PC-9 (cell line): Measurements from ENCODE around the gene IL10RA. TPM values are rescaled to one million over a fixed set of nuclear protein-coding genes. Genes with fewer than 3 reads are reported as not detected.

Experiments used
- BruUV-seq: library from RNA; stranded (reverse); fragments of 400-500 nt; replicated peaks from 2 replicates; lab custom pipeline; 2021; lab: Mats Ljungman, UMichigan
- CTCF ChIA-PET: fragments of 300-600 bp; sonication (Branson Sonifier 250); formaldehyde crosslinking; loops from one replicate; lab custom pipeline; 2022; ENCODE audit warnings: antibody characterized with exemption; lab: Charles Lee
- POLR2A ChIA-PET: fragments of 300-600 bp; sonication (Branson Sonifier 250); formaldehyde crosslinking; loops from one replicate; lab custom pipeline; 2022; ENCODE audit warnings: antibody characterized with exemption; ENCODE audit not compliant: unreplicated experiment; lab: Charles Lee
- DNase-seq, 2 experiments: peaks; one replicate each; pipeline versions ENCODE4 v3.0.0 to v3.0.0-alpha.2; 2015 to 2022; ENCODE audit warnings: mixed read lengths in 1 of 2
- H2AFZ ChIP-seq: fragments of 200-600 bp; sonication (generic); 2 replicates; pipeline ENCODE4 v1.8.1; 2017; ENCODE audit warnings: antibody characterized with exemption
- H3F3A ChIP-seq: fragments of 200-600 bp; sonication (generic); 2 replicates; pipeline ENCODE4 v1.8.1; 2017; ENCODE audit warnings: antibody characterized with exemption, mild to moderate bottlenecking, low read depth; ENCODE audit not compliant: insufficient read depth
- H3K27ac ChIP-seq: fragments of 200-600 bp; sonication (generic); 2 replicates; pipeline ENCODE4 v1.6.1; 2016; ENCODE audit warnings: mixed run types
- H3K27me3 ChIP-seq: fragments of 200-600 bp; sonication (generic); 2 replicates; pipeline ENCODE4 v1.6.1; 2016; ENCODE audit warnings: low read depth, mixed run types; ENCODE audit not compliant: insufficient read depth
- H3K36me3 ChIP-seq: fragments of 200-600 bp; sonication (generic); 2 replicates; pipeline ENCODE4 v1.6.1; 2016; ENCODE audit warnings: low read depth, mixed run types
- H3K4me1 ChIP-seq: fragments of 200-600 bp; sonication (generic); replicated peaks from 2 replicates; pipeline ENCODE4 v1.6.1; 2016; ENCODE audit warnings: mixed run types; ENCODE audit not compliant: insufficient read depth
- H3K4me2 ChIP-seq: fragments of 200-600 bp; sonication (generic); 2 replicates; pipeline ENCODE4 v1.6.1; 2017; ENCODE audit warnings: mixed run types
- H3K4me3 ChIP-seq: fragments of 200-600 bp; sonication (generic); 2 replicates; pipeline ENCODE4 v1.6.1; 2016; ENCODE audit warnings: mixed run types
- H3K79me2 ChIP-seq: fragments of 200-600 bp; sonication (generic); 2 replicates; pipeline ENCODE4 v1.6.1; 2017; ENCODE audit warnings: low read depth, mixed run types
- H3K9me2 ChIP-seq: fragments of 200-600 bp; sonication (generic); 2 replicates; pipeline ENCODE4 v1.8.1; 2017; ENCODE audit warnings: mild to moderate bottlenecking; ENCODE audit not compliant: insufficient read depth
- H3K9me3 ChIP-seq: fragments of 200-600 bp; sonication (generic); 2 replicates; pipeline ENCODE4 v1.8.1; 2016; ENCODE audit warnings: low read depth; ENCODE audit not compliant: insufficient read depth
- H4K20me1 ChIP-seq: fragments of 200-600 bp; sonication (generic); 2 replicates; pipeline ENCODE4 v1.8.1; 2017; ENCODE audit not compliant: insufficient read depth
- EZH2 ChIP-seq: fragments of 200-600 bp; sonication (generic); IDR thresholded peaks from 2 replicates; pipeline ENCODE4 v1.8.0; 2017; ENCODE audit warnings: antibody characterized with exemption, low read depth
- intact Hi-C: fragments of 100-400 bp; cut with micrococcal nuclease; formaldehyde crosslinking; loops from one replicate; pipeline ENCODE4 v1.10.0; 2022; ENCODE audit not compliant: unreplicated experiment
- total RNA-seq: library from RNA; stranded (reverse); gene quantifications from 2 replicates; pipeline ENCODE4 v1.2.3, GENCODE V29; 2021
- TF ChIP-seq, protein P1 (sequence below): fragments of 200-600 bp; sonication (generic); conservative IDR thresholded peaks from 2 replicates; pipeline ENCODE4 v1.6.1; 2017; ENCODE audit warnings: mixed run types, antibody characterized with exemption, mild to moderate bottlenecking, moderate library complexity

IL10RA gene
- total RNA-seq, 1 experiment from 2014 or later, result not detected

GRCh38 chr11:117959438-117960149, 26.6 kb upstream of the IL10RA start:
- no peaks in the 10 kb centered on the region for H4K20me1 ChIP-seq
- TF ChIP-seq, protein P1, sequence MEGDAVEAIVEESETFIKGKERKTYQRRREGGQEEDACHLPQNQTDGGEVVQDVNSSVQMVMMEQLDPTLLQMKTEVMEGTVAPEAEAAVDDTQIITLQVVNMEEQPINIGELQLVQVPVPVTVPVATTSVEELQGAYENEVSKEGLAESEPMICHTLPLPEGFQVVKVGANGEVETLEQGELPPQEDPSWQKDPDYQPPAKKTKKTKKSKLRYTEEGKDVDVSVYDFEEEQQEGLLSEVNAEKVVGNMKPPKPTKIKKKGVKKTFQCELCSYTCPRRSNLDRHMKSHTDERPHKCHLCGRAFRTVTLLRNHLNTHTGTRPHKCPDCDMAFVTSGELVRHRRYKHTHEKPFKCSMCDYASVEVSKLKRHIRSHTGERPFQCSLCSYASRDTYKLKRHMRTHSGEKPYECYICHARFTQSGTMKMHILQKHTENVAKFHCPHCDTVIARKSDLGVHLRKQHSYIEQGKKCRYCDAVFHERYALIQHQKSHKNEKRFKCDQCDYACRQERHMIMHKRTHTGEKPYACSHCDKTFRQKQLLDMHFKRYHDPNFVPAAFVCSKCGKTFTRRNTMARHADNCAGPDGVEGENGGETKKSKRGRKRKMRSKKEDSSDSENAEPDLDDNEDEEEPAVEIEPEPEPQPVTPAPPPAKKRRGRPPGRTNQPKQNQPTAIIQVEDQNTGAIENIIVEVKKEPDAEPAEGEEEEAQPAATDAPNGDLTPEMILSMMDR, result no peak
- TF ChIP-seq EZH2, result no peak
- H3F3A ChIP-seq, result no peaks in the 10 kb centered on the region
- H2AFZ ChIP-seq, result no peak overlapping the region
- no peak overlapping the region for H3K4me3 ChIP-seq
- peaks cover 33% of the 10 kb centered on the region for H3K27me3 ChIP-seq
- H3K9me3 ChIP-seq, result no peaks in the 10 kb centered on the region
- BruUV-seq, result no TSS peak
- no peak overlapping the region for H3K27ac ChIP-seq
- no peak overlapping the region for H3K4me2 ChIP-seq
- no peak for DNase-seq
- H3K36me3 ChIP-seq, result no peaks in the 10 kb centered on the region
- ChIA-PET CTCF (no interaction called here), POLR2A (no interaction called here)
- no peaks in the 10 kb centered on the region for H3K4me1 ChIP-seq
- H3K79me2 ChIP-seq, result no peaks in the 10 kb centered on the region
- intact Hi-C loops, result no loop called here
- no peaks in the 10 kb centered on the region; the same call in 1 of the 2 replicates for H3K9me2 ChIP-seq

GRCh38 chr11:117960406-117960805, 25.8 kb upstream of the IL10RA start:
- H4K20me1 ChIP-seq, result no peaks in the 10 kb centered on the region
- no peaks in the 10 kb centered on the region for H3F3A ChIP-seq
- no peaks in the 10 kb centered on the region; the same call in 1 of the 2 replicates for H3K9me2 ChIP-seq
- peaks cover 27% of the 10 kb centered on the region for H3K27me3 ChIP-seq
- H3K27ac ChIP-seq, result no peak overlapping the region
- CTCF ChIA-PET, result no interaction called here
- H3K4me3 ChIP-seq, result no peak overlapping the region
- TF ChIP-seq EZH2, result no peak
- TF ChIP-seq, protein P1, result no peak
- no TSS peak for BruUV-seq
- no peaks in the 10 kb centered on the region for H3K9me3 ChIP-seq
- no peak overlapping the region for H2AFZ ChIP-seq
- H3K79me2 ChIP-seq, result no peaks in the 10 kb centered on the region
- no peak overlapping the region for H3K4me2 ChIP-seq
- DNase-seq, result no peak
- intact Hi-C loops, result no loop called here
- H3K36me3 ChIP-seq, result no peaks in the 10 kb centered on the region
- H3K4me1 ChIP-seq, result no peaks in the 10 kb centered on the region
- POLR2A ChIA-PET, result no interaction called here

GRCh38 chr11:117961896-117962295, 24.3 kb upstream of the IL10RA start:
- Histone ChIP-seq H3F3A (no peaks in the 10 kb centered on the region), H3K9me3 (no peaks in the 10 kb centered on the region), H3K36me3 (no peaks in the 10 kb centered on the region), H3K4me3 (no peak overlapping the region), H3K27me3 (peaks cover 23% of the 10 kb centered on the region), H2AFZ (no peak overlapping the region), H4K20me1 (no peaks in the 10 kb centered on the region), H3K27ac (no peak overlapping the region), H3K9me2 (no peaks in the 10 kb centered on the region), H3K79me2 (no peaks in the 10 kb centered on the region), H3K4me1 (no peaks in the 10 kb centered on the region), H3K4me2 (no peak overlapping the region)
- ChIA-PET POLR2A (no interaction called here), CTCF (no interaction called here)
- no peak for DNase-seq
- no TSS peak for BruUV-seq
- TF ChIP-seq, protein P1, result no peak
- intact Hi-C loops, result no loop called here
